Caco-2 (cell line): ENCODE measurements around the gene ADGRF4. TPM values are rescaled to one million over a fixed set of nuclear protein-coding genes. Genes with fewer than 3 reads are reported as not detected.

Source experiments
- BruUV-seq: library from RNA; stranded (reverse); fragments of 400-500 nt; replicated peaks from 2 replicates; lab custom pipeline; 2021; lab: Mats Ljungman, UMichigan
- CTCF ChIA-PET: fragments of 300-600 bp; sonication (Branson Sonifier 250); formaldehyde crosslinking; loops from one replicate; lab custom pipeline; 2022; ENCODE audit warnings: antibody characterized with exemption; lab: Charles Lee
- POLR2A ChIA-PET: fragments of 300-600 bp; sonication (Branson Sonifier 250); formaldehyde crosslinking; loops from one replicate; lab custom pipeline; 2022; ENCODE audit warnings: antibody characterized with exemption; lab: Charles Lee
- DNase-seq, 2 experiments: peaks; one replicate each; pipeline versions ENCODE4 v3.0.0 to v3.0.0-alpha.2; 2020 to 2022
- H3K27me3 ChIP-seq: replicated peaks from 2 replicates; pipeline ENCODE4 v1.6.0; 2011; ENCODE audit warnings: low read length; ENCODE audit not compliant: control insufficient read depth, insufficient read depth
- H3K36me3 ChIP-seq: 2 replicates; pipeline ENCODE4 v1.5.1; 2011; ENCODE audit warnings: low read length; ENCODE audit not compliant: control insufficient read depth, insufficient read depth
- H3K4me1 ChIP-seq: fragments of 250-450 bp; sonication (Bioruptor Pico); 2 replicates; pipeline ENCODE4 v1.5.1; 2020; ENCODE audit warnings: mild to moderate bottlenecking
- H3K4me3 ChIP-seq: 2 replicates; pipeline ENCODE4 v1.5.1; 2011; ENCODE audit warnings: low read depth, mild to moderate bottlenecking, control low read depth, low read length
- H3K9me3 ChIP-seq: fragments of 250-450 bp; sonication (Bioruptor Pico); 2 replicates; pipeline ENCODE4 v1.5.1; 2020; ENCODE audit warnings: mild to moderate bottlenecking, moderate library complexity
- H3K27ac Mint-ChIP-seq: one replicate; pipeline ENCODE4 v1.8.0; 2022; ENCODE audit warnings: mixed read lengths; ENCODE audit not compliant: unreplicated experiment
- H3K27me3 Mint-ChIP-seq: one replicate; pipeline ENCODE4 v1.8.0; 2022; ENCODE audit warnings: mixed read lengths; ENCODE audit not compliant: insufficient read depth, unreplicated experiment
- H3K36me3 Mint-ChIP-seq: one replicate; pipeline ENCODE4 v1.8.0; 2022; ENCODE audit warnings: mild to moderate bottlenecking, mixed read lengths; ENCODE audit not compliant: insufficient read depth, unreplicated experiment
- H3K4me1 Mint-ChIP-seq: one replicate; pipeline ENCODE4 v1.8.0; 2022; ENCODE audit warnings: low read depth, mixed read lengths; ENCODE audit not compliant: unreplicated experiment
- H3K4me3 Mint-ChIP-seq: one replicate; pipeline ENCODE4 v1.8.0; 2022; ENCODE audit warnings: mild to moderate bottlenecking, moderate library complexity, mixed read lengths; ENCODE audit not compliant: unreplicated experiment
- H3K9me3 Mint-ChIP-seq: one replicate; pipeline ENCODE4 v1.8.0; 2022; ENCODE audit warnings: mixed read lengths; ENCODE audit not compliant: unreplicated experiment
- intact Hi-C: fragments of 100-400 bp; cut with micrococcal nuclease; formaldehyde crosslinking; loops from one replicate; pipeline ENCODE4 v1.10.0; 2022; ENCODE audit not compliant: unreplicated experiment
- total RNA-seq: library from RNA; stranded (reverse); gene quantifications from 2 replicates; pipeline ENCODE4 v1.2.3, GENCODE V29; 2022
- TF ChIP-seq, protein P1 (sequence below), 2 experiments: fragments of 200-600 bp in 1 of 2; IDR thresholded peaks; 1 replicate in 1 of 2; 2 replicates in 1 of 2; pipeline versions ENCODE4 v1.5.1 to v1.8.0; 2011 to 2022; ENCODE audit warnings: antibody characterized with exemption in 1 of 2, control low read depth in 1 of 2, inconsistent platforms in 1 of 2, low read depth in 1 of 2, low read length in 1 of 2, mild to moderate bottlenecking in 1 of 2, moderate library complexity in 1 of 2; ENCODE audit not compliant: insufficient read depth in 1 of 2, severe bottlenecking in 1 of 2, unreplicated experiment in 1 of 2

The ADGRF4 gene
- total RNA-seq, 1 experiment from 2014 or later, result 10.6 TPM

DNA sequence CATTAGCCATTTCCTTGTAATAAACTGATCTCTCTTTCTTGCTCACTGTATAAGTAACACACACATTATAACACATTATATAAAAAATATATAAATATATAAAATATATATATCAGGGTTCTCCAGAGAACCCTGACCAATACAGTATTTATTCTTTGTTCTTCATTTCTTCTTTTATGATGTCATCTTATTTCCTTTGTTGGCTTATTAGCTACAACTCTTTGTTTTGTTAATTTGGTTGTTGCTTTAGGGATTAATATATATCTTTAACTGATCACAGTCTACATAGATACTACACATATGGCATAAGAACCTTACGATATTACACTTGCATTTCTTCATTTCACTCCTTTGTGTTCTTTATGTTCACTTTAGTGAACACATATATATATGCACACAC is 68.7 kb downstream of the ADGRF4 start:
- Mint-ChIP-seq H3K4me3 (no peak overlapping the region), H3K9me3 (peaks cover 12% of the 10 kb centered on the region), H3K27ac (no peak overlapping the region), H3K27me3 (peaks cover 6% of the 10 kb centered on the region), H3K36me3 (no peaks in the 10 kb centered on the region), H3K4me1 (no peaks in the 10 kb centered on the region)
- intact Hi-C loops, result no loop called here
- TF ChIP-seq, protein P1, sequence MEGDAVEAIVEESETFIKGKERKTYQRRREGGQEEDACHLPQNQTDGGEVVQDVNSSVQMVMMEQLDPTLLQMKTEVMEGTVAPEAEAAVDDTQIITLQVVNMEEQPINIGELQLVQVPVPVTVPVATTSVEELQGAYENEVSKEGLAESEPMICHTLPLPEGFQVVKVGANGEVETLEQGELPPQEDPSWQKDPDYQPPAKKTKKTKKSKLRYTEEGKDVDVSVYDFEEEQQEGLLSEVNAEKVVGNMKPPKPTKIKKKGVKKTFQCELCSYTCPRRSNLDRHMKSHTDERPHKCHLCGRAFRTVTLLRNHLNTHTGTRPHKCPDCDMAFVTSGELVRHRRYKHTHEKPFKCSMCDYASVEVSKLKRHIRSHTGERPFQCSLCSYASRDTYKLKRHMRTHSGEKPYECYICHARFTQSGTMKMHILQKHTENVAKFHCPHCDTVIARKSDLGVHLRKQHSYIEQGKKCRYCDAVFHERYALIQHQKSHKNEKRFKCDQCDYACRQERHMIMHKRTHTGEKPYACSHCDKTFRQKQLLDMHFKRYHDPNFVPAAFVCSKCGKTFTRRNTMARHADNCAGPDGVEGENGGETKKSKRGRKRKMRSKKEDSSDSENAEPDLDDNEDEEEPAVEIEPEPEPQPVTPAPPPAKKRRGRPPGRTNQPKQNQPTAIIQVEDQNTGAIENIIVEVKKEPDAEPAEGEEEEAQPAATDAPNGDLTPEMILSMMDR (IDR thresholded peaks at IDR 0.05; ENCODE audit: insufficient read depth in 1 of 2, low read depth in 1 of 2, low read length in 1 of 2, severe bottlenecking in 1 of 2, unreplicated experiment in 1 of 2), result no peak
- ChIA-PET CTCF (no interaction called here), POLR2A (no interaction called here)
- Histone ChIP-seq H3K4me3 (no peak overlapping the region), H3K9me3 (no peaks in the 10 kb centered on the region; the same call in 1 of the 2 replicates), H3K4me1 (0 out of 2 replicates have a peak, but pooled peaks cover 4% of the 10 kb centered on the region), H3K36me3 (no peaks in the 10 kb centered on the region), H3K27me3 (no peaks in the 10 kb centered on the region)
- BruUV-seq, result no TSS peak
- no peak for DNase-seq

DNA sequence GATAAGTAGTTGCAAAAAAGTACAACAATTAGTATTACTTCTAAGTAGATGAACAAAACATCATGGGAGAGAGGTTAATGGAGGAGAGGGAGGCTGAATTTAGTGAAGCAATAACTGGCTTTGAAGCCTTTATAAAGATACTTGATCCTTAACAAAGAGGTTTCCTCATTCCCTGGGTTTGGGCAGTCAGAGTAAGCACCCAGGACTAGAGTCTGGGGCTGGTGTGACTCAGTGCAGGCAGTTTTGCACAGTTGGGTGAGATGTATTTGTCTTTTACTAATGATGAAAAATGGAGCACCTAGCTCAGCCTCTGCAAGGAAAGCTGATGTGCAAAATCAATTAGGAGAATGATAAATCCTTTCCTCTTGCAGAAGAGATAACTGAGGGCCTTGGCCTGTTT is 71.6 kb downstream of the ADGRF4 start:
- no peaks in the 10 kb centered on the region for H3K36me3 ChIP-seq
- Mint-ChIP-seq H3K27ac (no peak overlapping the region), H3K4me3 (no peak overlapping the region), H3K27me3 (peaks cover 3% of the 10 kb centered on the region), H3K4me1 (no peaks in the 10 kb centered on the region), H3K9me3 (peaks cover 12% of the 10 kb centered on the region), H3K36me3 (no peaks in the 10 kb centered on the region)
- no TSS peak for BruUV-seq
- no peak overlapping the region for H3K4me3 ChIP-seq
- H3K27me3 ChIP-seq, result no peaks in the 10 kb centered on the region
- H3K4me1 ChIP-seq, result no peaks in the 10 kb centered on the region
- H3K9me3 ChIP-seq, result no peaks in the 10 kb centered on the region; the same call in 1 of the 2 replicates
- POLR2A ChIA-PET, result no interaction called here
- intact Hi-C loops, result no loop called here
- TF ChIP-seq, protein P1 (IDR thresholded peaks at IDR 0.05; ENCODE audit: insufficient read depth in 1 of 2, low read depth in 1 of 2, low read length in 1 of 2, severe bottlenecking in 1 of 2, unreplicated experiment in 1 of 2), result no peak
- no peak for DNase-seq
- CTCF ChIA-PET, result no interaction called here

Other genes with a start within 250 kb of the ADGRF4 start
- 65.3 and 69.3 TPM in 2 replicates for gene CD2AP, start 220.8 kb upstream of the ADGRF4 start, total RNA-seq
- not detected in 2 replicates for gene OPN5, start 83.5 kb downstream of the ADGRF4 start, total RNA-seq